Frontal cortex (tissue), 4 donors: ENCODE measurements around the gene DDX51. TPM values are rescaled to one million over a fixed set of nuclear protein-coding genes. Genes with fewer than 3 reads are reported as not detected.

Experiments used
- DNase-seq, 2 donors: peaks; one replicate each; pipeline ENCODE4 v3.0.0; 2012; ENCODE audit warnings: low spot score in 2 of 2
- FAIRE-seq: peaks from 2 replicates; lab custom pipeline; 2012; peaks lifted over from hg19 to GRCh38; lab: Jason Lieb, UNC
- total RNA-seq: library from RNA; depleted of rRNA; stranded (reverse); fragments of >200 nt; gene quantifications from one replicate; pipeline ENCODE4 v1.2.3, GENCODE V29; 2014
- donor health status: control.
- donor health status: control.
- donor health status: control.

The DDX51 gene
- total RNA-seq, 1 donor from 2014 or later, result 11.0 TPM

GRCh38 chr12:132169376-132169775, 25.3 kb upstream of the DDX51 start:
- FAIRE-seq (no peak), DNase-seq (no peak)

DNA sequence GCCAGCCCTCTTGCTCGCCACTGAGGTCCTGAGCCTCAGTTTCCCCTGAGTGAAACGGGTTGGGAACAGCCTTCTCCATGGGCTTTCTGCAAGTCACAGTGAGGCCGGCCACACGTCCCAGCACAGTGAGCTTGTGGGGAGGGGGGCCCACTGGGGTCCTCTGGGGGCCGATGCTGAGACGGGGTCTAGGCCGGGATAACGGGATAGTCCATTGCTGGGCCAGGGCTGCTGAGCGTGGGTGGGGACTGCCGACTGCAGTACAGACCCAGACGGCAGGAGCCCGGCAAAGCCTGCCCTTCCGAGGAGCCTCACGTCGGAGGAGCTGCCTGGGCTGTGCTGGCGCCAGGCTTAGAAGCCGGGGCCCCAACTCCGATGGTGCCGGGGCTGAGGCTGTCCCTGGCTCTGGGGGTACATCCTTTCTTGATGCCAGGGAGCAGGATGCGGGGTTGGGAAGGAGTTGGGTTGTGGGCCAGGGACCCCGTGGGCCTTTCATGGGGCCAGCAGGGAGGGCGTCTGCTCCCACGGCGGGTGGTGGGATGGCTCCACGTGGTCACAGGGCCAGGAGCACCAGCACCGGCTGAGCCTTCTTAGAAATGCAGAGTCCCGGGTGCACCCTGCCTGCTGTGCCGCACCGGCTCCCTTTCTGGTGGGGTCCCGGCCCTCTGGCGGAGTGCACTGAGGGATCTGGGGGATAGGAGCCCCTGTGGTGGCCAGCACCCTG, 24.4 kb upstream of the DDX51 start:
- no peak for DNase-seq

GRCh38 chr12:132167611-132168310, 23.6 kb upstream of the DDX51 start:
- DNase-seq (no peak), FAIRE-seq (no peak)

More for the DNA sequence above, 24.4 kb upstream of the DDX51 start:
- no peak for FAIRE-seq

GRCh38 chr12:132166801-132167591, 22.9 kb upstream of the DDX51 start:
- DNase-seq, result no peak
- no peak for FAIRE-seq

DNA sequence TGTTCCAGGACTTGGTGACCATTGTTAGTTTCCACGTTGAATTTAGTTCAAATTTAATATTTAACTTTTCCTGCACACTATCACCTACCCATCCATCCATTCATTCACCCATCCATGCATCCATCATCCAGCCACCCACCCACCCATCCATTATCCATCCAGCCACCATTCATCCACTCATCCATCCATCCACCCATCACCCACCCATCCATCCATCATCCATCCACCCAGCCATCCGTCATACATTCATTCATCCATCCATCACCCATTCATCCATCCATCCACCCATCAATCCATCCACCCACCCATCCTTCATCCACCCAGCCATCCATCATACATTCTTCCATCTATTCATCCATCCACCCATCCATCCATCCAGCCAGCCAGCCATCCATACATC, 22.0 kb upstream of the DDX51 start:
- no peak for DNase-seq
- FAIRE-seq, result no peak

GRCh38 chr12:132165584-132165983, 21.5 kb upstream of the DDX51 start:
- FAIRE-seq (no peak), DNase-seq (no peak)

GRCh38 chr12:132164426-132164825, 20.3 kb upstream of the DDX51 start:
- no peak for DNase-seq
- no peak for FAIRE-seq

- no peak for DNase-seq
Observed at GRCh38 chr12:132163911-132164288, 19.8 kb upstream of the DDX51 start.

GRCh38 chr12:132163041-132163910, 19.2 kb upstream of the DDX51 start:
- no peak for FAIRE-seq

More at GRCh38 chr12:132163911-132164288, 19.8 kb upstream of the DDX51 start:
- FAIRE-seq, result no peak

GRCh38 chr12:132162508-132163031, 18.5 kb upstream of the DDX51 start:
- DNase-seq, result peak in 1 of 2 donors; percentile 58
- FAIRE-seq, result no peak

More at GRCh38 chr12:132163041-132163910, 19.2 kb upstream of the DDX51 start:
- no peak for DNase-seq

GRCh38 chr12:132161796-132162507, 17.8 kb upstream of the DDX51 start:
- DNase-seq, result no peak
- FAIRE-seq, result no peak

DNA sequence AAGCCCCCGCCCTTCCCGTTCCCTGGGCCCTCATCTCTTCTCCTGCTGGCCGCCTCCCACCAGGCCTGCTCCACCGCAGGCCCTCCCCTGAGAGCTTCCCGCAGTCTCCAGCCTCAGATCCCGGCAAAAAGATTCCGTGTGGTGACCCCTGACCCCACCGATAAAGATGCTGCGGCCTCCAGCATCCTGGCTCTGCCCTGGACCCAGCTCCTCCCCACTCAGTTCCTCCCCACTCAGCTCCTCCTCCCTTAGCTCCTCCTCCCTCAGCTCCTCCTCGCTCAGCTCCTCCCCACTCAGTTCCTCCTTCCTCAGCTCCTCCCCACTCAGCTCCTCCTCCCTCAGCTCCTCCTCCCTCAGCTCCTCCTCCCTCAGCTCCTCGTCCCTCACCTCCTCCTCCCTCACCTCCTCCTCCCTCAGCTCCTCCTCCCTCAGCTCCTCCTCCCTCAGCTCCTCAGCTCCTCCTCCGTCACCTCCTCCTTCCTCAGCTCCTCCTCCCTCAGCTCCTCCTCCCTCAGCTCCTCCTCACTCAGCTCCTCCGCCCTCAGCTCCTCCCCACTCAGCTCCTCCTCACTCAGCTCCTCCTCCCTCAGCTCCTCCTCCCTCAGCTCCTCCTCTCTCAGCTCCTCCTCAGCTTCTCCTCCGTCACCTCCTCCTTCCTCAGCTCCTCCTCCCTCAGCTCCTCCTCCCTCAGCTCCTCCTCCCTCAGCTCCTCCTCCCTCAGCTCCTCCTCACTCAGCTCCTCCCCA, 17.1 kb upstream of the DDX51 start:
- DNase-seq (no peak), FAIRE-seq (no peak)

- DNase-seq (no peak), FAIRE-seq (no peak)
Observed at GRCh38 chr12:132160601-132161035, 16.5 kb upstream of the DDX51 start.

GRCh38 chr12:132160016-132160415, 15.9 kb upstream of the DDX51 start:
- FAIRE-seq, result no peak
- no peak for DNase-seq

- no peak for FAIRE-seq
- DNase-seq, result no peak
Observed at GRCh38 chr12:132159555-132160003, 15.5 kb upstream of the DDX51 start.

- DNase-seq, result no peak
Observed at GRCh38 chr12:132158677-132159554, 14.8 kb upstream of the DDX51 start.

More at GRCh38 chr12:132158677-132159554, 14.8 kb upstream of the DDX51 start:
- FAIRE-seq, result no peak
